Stimulated activated naive CD4-positive, alpha-beta T cell (primary cell): ENCODE results near the gene TAS1R2.
"Not testable (repeated sequence)": the region's sequence is repeated elsewhere in the genome, so short reads cannot be mapped to it uniquely, and the experiment has no call there.

Source experiments
- DNase-seq, 6 experiments: peaks; one replicate each; lab custom pipeline; 2025; lab: John Stamatoyannopoulos, UW

The TAS1R2 gene

GRCh38 chr1:18868801-18869424 lies 9.5 kb upstream of the TAS1R2 start:
- DNase-seq, result no peak

GRCh38 chr1:18868354-18868753 lies 8.9 kb upstream of the TAS1R2 start:
- no peak for DNase-seq

- DNase-seq, result no peak
Observed at GRCh38 chr1:18866846-18867245, 7.4 kb upstream of the TAS1R2 start.

- no peak for DNase-seq
Observed at GRCh38 chr1:18866314-18866713, 6.9 kb upstream of the TAS1R2 start.

GRCh38 chr1:18865176-18865575 lies 5.7 kb upstream of the TAS1R2 start:
- no peak for DNase-seq

GRCh38 chr1:18861590-18861989 lies 2.1 kb upstream of the TAS1R2 start:
- no peak for DNase-seq

- DNase-seq, result no peak
Observed at GRCh38 chr1:18861082-18861481, 1.6 kb upstream of the TAS1R2 start.

- no peak for DNase-seq
Observed at GRCh38 chr1:18858070-18858688, 1.3 kb downstream of the TAS1R2 start.

- no peak for DNase-seq
Observed at GRCh38 chr1:18856435-18856834, 3.0 kb downstream of the TAS1R2 start.

- no peak for DNase-seq
Observed at GRCh38 chr1:18855573-18855972, 3.9 kb downstream of the TAS1R2 start.

- no peak for DNase-seq
Observed at GRCh38 chr1:18854331-18855025, 5.0 kb downstream of the TAS1R2 start.

GRCh38 chr1:18852501-18852900 lies 7.0 kb downstream of the TAS1R2 start:
- DNase-seq, result no peak

GRCh38 chr1:18849261-18849711 lies 10.2 kb downstream of the TAS1R2 start:
- no peak for DNase-seq

GRCh38 chr1:18847723-18848122 lies 11.7 kb downstream of the TAS1R2 start:
- DNase-seq, result not testable (repeated sequence)

- DNase-seq, result no peak
Observed at GRCh38 chr1:18840145-18840544, 19.3 kb downstream of the TAS1R2 start.

- no peak for DNase-seq
Observed at GRCh38 chr1:18836654-18837053, 22.8 kb downstream of the TAS1R2 start.

- not testable (repeated sequence) for DNase-seq
Observed at GRCh38 chr1:18832319-18832718, 27.1 kb downstream of the TAS1R2 start.

GRCh38 chr1:18831656-18832055 lies 27.8 kb downstream of the TAS1R2 start:
- no peak for DNase-seq

GRCh38 chr1:18830596-18830995 lies 28.9 kb downstream of the TAS1R2 start:
- no peak for DNase-seq

- no peak for DNase-seq
Observed at GRCh38 chr1:18829671-18830070, 29.8 kb downstream of the TAS1R2 start.

- DNase-seq, result no peak
Observed at GRCh38 chr1:18828224-18828623, 31.2 kb downstream of the TAS1R2 start.

- DNase-seq, result no peak
Observed at GRCh38 chr1:18823438-18823837, 36.0 kb downstream of the TAS1R2 start.
